Endothelial cell of umbilical vein (primary cell): Measurements from ENCODE around the gene SCLT1. TPM values are rescaled to one million over a fixed set of nuclear protein-coding genes. Genes with fewer than 3 reads are reported as not detected.

Experiments used
- BruUV-seq: library from RNA; stranded (reverse); fragments of 400-500 nt; replicated peaks from 2 replicates; lab custom pipeline; 2021; lab: Mats Ljungman, UMichigan
- CTCF ChIA-PET: fragments of 300-600, 350-600 bp; sonication (Branson Sonifier 250); formaldehyde crosslinking; loops from one replicate; lab custom pipeline; 2021; ENCODE audit warnings: antibody characterized with exemption, inconsistent platforms; lab: Charles Lee
- POLR2A ChIA-PET: fragments of 300-600, 350-600 bp; sonication (Branson Sonifier 250); formaldehyde crosslinking; loops from one replicate; lab custom pipeline; 2021; ENCODE audit warnings: antibody characterized with exemption, inconsistent platforms; lab: Charles Lee
- DNase-seq: peaks from one replicate; pipeline ENCODE4 v3.0.0-alpha.2; 2011; ENCODE audit warnings: low read depth, low spot score
- FAIRE-seq: peaks from 2 replicates; lab custom pipeline; 2011; peaks lifted over from hg19 to GRCh38; lab: Jason Lieb, UNC
- H2AFZ ChIP-seq: 2 replicates; pipeline ENCODE4 v1.6.0; 2012; ENCODE audit warnings: low read depth, low read length, control low read depth, inconsistent platforms
- H3K27ac ChIP-seq: 2 replicates; pipeline ENCODE4 v1.5.1; 2011; ENCODE audit warnings: low read depth, mild to moderate bottlenecking, control low read depth, low read length, moderate library complexity; ENCODE audit not compliant: insufficient read depth
- H3K27me3 ChIP-seq, 2 experiments: 2 replicates each; pipeline versions ENCODE4 v1.6.0 to v1.6.1; 2011; ENCODE audit warnings: low read length in 2 of 2, mixed read lengths in 1 of 2; ENCODE audit not compliant: control insufficient read depth in 2 of 2, insufficient read depth in 2 of 2
- H3K36me3 ChIP-seq, 2 experiments: 2 replicates in 1 of 2; 3 replicates in 1 of 2; pipeline ENCODE4 v1.5.1; 2011; ENCODE audit warnings: low read length in 2 of 2, mild to moderate bottlenecking in 1 of 2, moderate library complexity in 1 of 2; ENCODE audit not compliant: control insufficient read depth in 2 of 2, insufficient read depth in 2 of 2; ENCODE audit errors: extremely low read depth in 1 of 2
- H3K4me1 ChIP-seq: 3 replicates; pipeline ENCODE4 v1.5.1; 2011; ENCODE audit warnings: mild to moderate bottlenecking, low read length; ENCODE audit not compliant: control insufficient read depth, insufficient read depth; ENCODE audit errors: extremely low read depth
- H3K4me2 ChIP-seq: 2 replicates; pipeline ENCODE4 v1.6.1; 2011; ENCODE audit warnings: low read length, control low read depth, mixed read lengths; ENCODE audit not compliant: insufficient read depth
- H3K4me3 ChIP-seq, 3 experiments: fragments of 200-600 bp in 1 of 3; sonication (generic), shearing (Covaris generic) in 1 of 3; replicated peaks in 1 of 3; 2 replicates each; pipeline ENCODE4 v1.5.1; 2011 to 2016; ENCODE audit warnings: control low read depth in 3 of 3, low read length in 3 of 3, mild to moderate bottlenecking in 2 of 3, inconsistent platforms in 1 of 3, low read depth in 1 of 3, moderate library complexity in 1 of 3; ENCODE audit not compliant: insufficient read depth in 1 of 3
- H3K79me2 ChIP-seq: 2 replicates; pipeline ENCODE4 v1.6.0; 2012; ENCODE audit warnings: low read length, inconsistent platforms; ENCODE audit not compliant: control insufficient read depth, insufficient read depth
- H3K9ac ChIP-seq: replicated peaks from 2 replicates; pipeline ENCODE3; 2011; ENCODE audit warnings: low read length, control low read depth; ENCODE audit not compliant: insufficient read depth; ENCODE audit errors: extremely low read depth
- H3K9me1 ChIP-seq: replicated peaks from 3 replicates; pipeline ENCODE4 v1.6.0; 2011; ENCODE audit warnings: mild to moderate bottlenecking, low read length; ENCODE audit not compliant: control insufficient read depth, insufficient read depth; ENCODE audit errors: extremely low read depth
- H3K9me3 ChIP-seq: replicated peaks from 2 replicates; pipeline ENCODE4 v1.5.1; 2012; ENCODE audit warnings: low read length, inconsistent platforms; ENCODE audit not compliant: control insufficient read depth, insufficient read depth
- H4K20me1 ChIP-seq: replicated peaks from 2 replicates; pipeline ENCODE3; 2011; ENCODE audit warnings: mild to moderate bottlenecking, low read length; ENCODE audit not compliant: control insufficient read depth, insufficient read depth; ENCODE audit errors: extremely low read depth
- CTCF ChIP-seq, 2 donors: IDR thresholded peaks; 1 replicate in 1 of 2; 2 replicates in 1 of 2; pipeline ENCODE4 v1.5.1; 2011; ENCODE audit warnings: low read length in 2 of 2, mild to moderate bottlenecking in 2 of 2, moderate library complexity in 2 of 2, control low read depth in 1 of 2, inconsistent platforms in 1 of 2, low read depth in 1 of 2; ENCODE audit not compliant: insufficient read depth in 1 of 2; ENCODE audit errors: extremely low read depth in 1 of 2
- EZH2 ChIP-seq: IDR thresholded peaks from 2 replicates; pipeline ENCODE4 v1.6.1; 2012; ENCODE audit warnings: borderline replicate concordance, low read depth, mild to moderate bottlenecking, moderate library complexity, low read length, inconsistent platforms; ENCODE audit not compliant: severe bottlenecking
- FOS ChIP-seq: IDR thresholded peaks from 2 replicates; pipeline ENCODE4 v1.6.1; 2011; ENCODE audit warnings: mild to moderate bottlenecking, low read length, moderate library complexity, borderline replicate concordance; ENCODE audit not compliant: insufficient read depth
- GATA2 ChIP-seq: IDR thresholded peaks from 2 replicates; pipeline ENCODE4 v1.7.0; 2011; ENCODE audit warnings: low read depth, mild to moderate bottlenecking, moderate library complexity, mixed read lengths, low read length; ENCODE audit not compliant: insufficient read length, insufficient read depth
- JUN ChIP-seq: IDR thresholded peaks from 2 replicates; pipeline ENCODE4 v1.6.1; 2011; ENCODE audit warnings: borderline replicate concordance, low read depth; ENCODE audit not compliant: insufficient read length, insufficient read depth
- MAX ChIP-seq: IDR thresholded peaks from 2 replicates; pipeline ENCODE4 v1.6.1; 2011; ENCODE audit not compliant: insufficient read depth, insufficient read length
- MYC ChIP-seq: IDR thresholded peaks from one replicate; pipeline ENCODE4 v1.6.1; 2011; ENCODE audit warnings: mild to moderate bottlenecking, low read depth, low read length
- POLR2A ChIP-seq: IDR thresholded peaks from 2 replicates; pipeline ENCODE4 v1.6.1; 2012; ENCODE audit warnings: low read depth, mild to moderate bottlenecking, control low read depth, low read length
- POLR2AphosphoS5 ChIP-seq: IDR thresholded peaks from 2 replicates; pipeline ENCODE4 v1.6.1; 2012; ENCODE audit warnings: low read depth, mild to moderate bottlenecking, control low read depth, low read length, moderate library complexity; ENCODE audit not compliant: insufficient read depth
- dilution Hi-C: fragments of 300-500 bp; cut with MboI; formaldehyde crosslinking; loops from one replicate; pipeline ENCODE4 v1.15.0; 2019; ENCODE audit warnings: low sequenced_read_pairs; ENCODE audit not compliant: extremely low pct_ligation_motif_present
- intact Hi-C: fragments of 100-400 bp; cut with micrococcal nuclease; formaldehyde crosslinking; loops from one replicate; pipeline ENCODE4 v1.10.0; 2022
- polyA plus RNA-seq, 4 experiments: library from polyadenylated mRNA; depleted of rRNA in 3 of 4; stranded (reverse) in 3 of 4; unstranded in 1 of 4; fragments of >200 nt; gene quantifications; 2 replicates each; pipeline versions ENCODE4 v1.2.1 to v1.2.3, GENCODE V29; 2011 to 2012; ENCODE audit warnings: missing spikeins in 1 of 4
- total RNA-seq: library from RNA; stranded (reverse); gene quantifications from 2 replicates; pipeline ENCODE4 v1.2.3, GENCODE V29; 2021

SCLT1 gene
- total and polyA plus RNA-seq, 2 donors (not counting 3 experiments of a cell fraction or from before 2014, with no cell fraction given) = 3.2 to 14.0 TPM

GRCh38 chr4:129113434-129113833 is 20.1 kb upstream of the SCLT1 start:
- Histone ChIP-seq H3K4me3 (no peak overlapping the region), H3K79me2 (no peaks in the 10 kb centered on the region), H4K20me1 (no peaks in the 10 kb centered on the region), H2AFZ (no peak overlapping the region), H3K9me3 (no peaks in the 10 kb centered on the region), H3K9me1 (no peaks in the 10 kb centered on the region), H3K9ac (no peak overlapping the region), H3K27ac (no peak overlapping the region), H3K36me3 (no peaks in the 10 kb centered on the region), H3K4me1 (no peaks in the 10 kb centered on the region), H3K4me2 (no peak overlapping the region), H3K27me3 (no peaks in the 10 kb centered on the region)
- CTCF ChIA-PET = interaction anchor here (1.2 kb wide), 1 partner anchor 55 kb away, joined by 3 read pairs; no protein-coding TSS in a partner anchor
- intact Hi-C loops (no loop called here), dilution Hi-C loops (no loop called here)
- TF ChIP-seq POLR2AphosphoS5 = no peak
- TF ChIP-seq FOS = no peak
- no peak for TF ChIP-seq EZH2
- TF ChIP-seq MYC = no peak
- TF ChIP-seq POLR2A = no peak
- no peak for TF ChIP-seq JUN
- TF ChIP-seq MAX = no peak
- TF ChIP-seq CTCF (IDR thresholded peaks at IDR 0.05; ENCODE audit: extremely low read depth in 1 of 2, insufficient read depth in 1 of 2, low read depth in 1 of 2, low read length in 2 of 2) = no peak
- TF ChIP-seq GATA2 = no peak
- POLR2A ChIA-PET = no interaction called here
- DNase-seq = no peak
- no peak for FAIRE-seq
- BruUV-seq = no TSS peak
